H1 (cell line): ENCODE results near the gene TTF1. TPM values are rescaled to one million over a fixed set of nuclear protein-coding genes. Genes with fewer than 3 reads are reported as not detected.

Source experiments
- CTCF ChIA-PET: fragments of 300-600 bp; sonication (Branson Sonifier 250); formaldehyde crosslinking; loops from one replicate; lab custom pipeline; 2021; ENCODE audit not compliant: partially characterized antibody; lab: Charles Lee
- POLR2A ChIA-PET: fragments of 300-600 bp; sonication (Branson Sonifier 250); formaldehyde crosslinking; loops from one replicate; lab custom pipeline; 2021; ENCODE audit warnings: inconsistent platforms; ENCODE audit not compliant: partially characterized antibody; lab: Charles Lee
- DNase-seq, 2 experiments: peaks; one replicate each; pipeline versions ENCODE4 v3.0.0 to v3.0.0-alpha.2; 2010 to 2022; ENCODE audit warnings: low spot score in 2 of 2, low read depth in 1 of 2, mixed read lengths in 1 of 2
- FAIRE-seq: peaks from 2 replicates; lab custom pipeline; 2011; peaks lifted over from hg19 to GRCh38; lab: Jason Lieb, UNC
- H2AFZ ChIP-seq: 2 replicates; pipeline ENCODE4 v1.8.1; 2012; ENCODE audit warnings: low read length, inconsistent platforms
- H2AK5ac ChIP-seq: 2 replicates; pipeline ENCODE4 v1.6.1; 2013; ENCODE audit warnings: low read depth, low read length
- H2BK120ac ChIP-seq: replicated peaks from 2 replicates; pipeline ENCODE3; 2013; ENCODE audit warnings: low read depth, low read length, inconsistent platforms
- H2BK12ac ChIP-seq: 2 replicates; pipeline ENCODE4 v1.6.1; 2013; ENCODE audit warnings: low read depth, low read length
- H2BK15ac ChIP-seq: 2 replicates; pipeline ENCODE4 v1.6.1; 2013; ENCODE audit warnings: low read length
- H2BK20ac ChIP-seq: 2 replicates; pipeline ENCODE4 v1.6.1; 2013; ENCODE audit warnings: low read length
- H2BK5ac ChIP-seq: 2 replicates; pipeline ENCODE4 v1.6.1; 2013; ENCODE audit warnings: low read depth, low read length
- H3K14ac ChIP-seq: 2 replicates; pipeline ENCODE4 v1.6.1; 2013; ENCODE audit warnings: inconsistent platforms; ENCODE audit not compliant: insufficient read length
- H3K18ac ChIP-seq: 2 replicates; pipeline ENCODE4 v1.6.1; 2013; ENCODE audit warnings: low read length; ENCODE audit errors: extremely low read depth
- H3K23ac ChIP-seq: 2 replicates; pipeline ENCODE4 v1.6.1; 2013; ENCODE audit warnings: inconsistent platforms; ENCODE audit not compliant: insufficient read length
- H3K23me2 ChIP-seq: 2 replicates; pipeline ENCODE4 v1.6.1; 2013; ENCODE audit warnings: low read depth, low read length
- H3K27ac ChIP-seq: 2 replicates; pipeline ENCODE4 v1.6.1; 2011; ENCODE audit warnings: low read depth, low read length, inconsistent platforms
- H3K27me3 ChIP-seq, 4 experiments: replicated peaks in 1 of 4; 1 replicate in 1 of 4; 2 replicates in 3 of 4; pipeline versions ENCODE4 v1.6.1 to v1.8.1; 2011 to 2013; ENCODE audit warnings: low read length in 3 of 4, mild to moderate bottlenecking in 3 of 4, inconsistent platforms in 2 of 4, mixed read lengths in 2 of 4, moderate library complexity in 1 of 4; ENCODE audit not compliant: control insufficient read depth in 3 of 4, insufficient read depth in 3 of 4; ENCODE audit errors: extremely low read depth in 1 of 4
- H3K36me3 ChIP-seq, 4 experiments: 2 replicates each; pipeline versions ENCODE4 v1.6.1 to v1.8.1; 2011 to 2013; ENCODE audit warnings: mild to moderate bottlenecking in 4 of 4, low read length in 3 of 4, moderate library complexity in 2 of 4, control low read depth in 1 of 4, inconsistent platforms in 1 of 4; ENCODE audit not compliant: insufficient read depth in 4 of 4, control insufficient read depth in 2 of 4
- H3K4ac ChIP-seq: replicated peaks from 2 replicates; pipeline ENCODE3; 2013; ENCODE audit warnings: low read length, low read depth, mixed read lengths, inconsistent platforms; ENCODE audit not compliant: insufficient read length
- H3K4me1 ChIP-seq, 4 experiments: replicated peaks in 1 of 4; 1 replicate in 1 of 4; 2 replicates in 3 of 4; pipeline versions ENCODE4 v1.6.1 to v1.8.1; 2011 to 2013; ENCODE audit warnings: low read length in 3 of 4, inconsistent platforms in 2 of 4, mixed read lengths in 1 of 4; ENCODE audit not compliant: insufficient read depth in 4 of 4, control insufficient read depth in 3 of 4
- H3K4me2 ChIP-seq, 2 experiments: 2 replicates each; pipeline versions ENCODE4 v1.6.1 to v1.8.1; 2011 to 2013; ENCODE audit warnings: low read depth in 2 of 2, low read length in 2 of 2, control low read depth in 1 of 2, inconsistent platforms in 1 of 2, mild to moderate bottlenecking in 1 of 2; ENCODE audit not compliant: insufficient read depth in 1 of 2
- H3K4me3 ChIP-seq, 4 experiments: fragments of 200-600, 300-600 bp in 1 of 4; sonication (generic), shearing (Covaris generic), sonication (Bioruptor Twin) in 1 of 4; 2 replicates each; pipeline versions ENCODE4 v1.5.1 to v1.8.1; 2011 to 2016; ENCODE audit warnings: low read length in 4 of 4, low read depth in 3 of 4, control low read depth in 2 of 4, inconsistent platforms in 2 of 4, mild to moderate bottlenecking in 2 of 4, mixed read lengths in 1 of 4, moderate library complexity in 1 of 4; ENCODE audit not compliant: insufficient read depth in 2 of 4; ENCODE audit errors: extremely low read depth in 1 of 4
- H3K56ac ChIP-seq: replicated peaks from 2 replicates; pipeline ENCODE3; 2013; ENCODE audit warnings: low read depth, mild to moderate bottlenecking, mixed read lengths, low read length, inconsistent platforms; ENCODE audit not compliant: insufficient read length
- H3K79me1 ChIP-seq: 2 replicates; pipeline ENCODE4 v1.6.1; 2013; ENCODE audit warnings: low read depth, low read length, control low read depth
- H3K79me2 ChIP-seq, 2 experiments: 2 replicates each; pipeline versions ENCODE4 v1.6.1 to v1.8.1; 2012 to 2013; ENCODE audit warnings: low read length in 2 of 2, mild to moderate bottlenecking in 2 of 2, inconsistent platforms in 1 of 2; ENCODE audit not compliant: insufficient read depth in 2 of 2, control insufficient read depth in 1 of 2
- H3K9ac ChIP-seq, 4 experiments: replicated peaks in 1 of 4; 1 replicate in 1 of 4; 2 replicates in 3 of 4; pipeline versions ENCODE4 v1.6.1 to v1.8.1; 2011 to 2013; ENCODE audit warnings: low read depth in 3 of 4, low read length in 3 of 4, control low read depth in 2 of 4, mild to moderate bottlenecking in 2 of 4, moderate library complexity in 2 of 4, inconsistent platforms in 1 of 4; ENCODE audit errors: extremely low read depth in 1 of 4
- H3K9me3 ChIP-seq, 2 experiments: 2 replicates each; pipeline versions ENCODE4 v1.6.1 to v1.8.1; 2012 to 2013; ENCODE audit warnings: mild to moderate bottlenecking in 2 of 2, moderate library complexity in 2 of 2, control low read depth in 1 of 2, inconsistent platforms in 1 of 2, low read depth in 1 of 2, low read length in 1 of 2, mixed read lengths in 1 of 2; ENCODE audit not compliant: insufficient read depth in 2 of 2
- H4K20me1 ChIP-seq, 2 experiments: replicated peaks in 1 of 2; 2 replicates each; pipeline versions ENCODE3 to v1.8.1; 2011 to 2013; ENCODE audit warnings: inconsistent platforms in 2 of 2, low read length in 2 of 2, mild to moderate bottlenecking in 1 of 2; ENCODE audit not compliant: insufficient read depth in 2 of 2, control insufficient read depth in 1 of 2
- H4K5ac ChIP-seq: 2 replicates; pipeline ENCODE4 v1.6.1; 2013; ENCODE audit warnings: low read length, low read depth, mixed read lengths, inconsistent platforms; ENCODE audit not compliant: insufficient read length
- H4K8ac ChIP-seq: 2 replicates; pipeline ENCODE4 v1.8.0; 2013; ENCODE audit warnings: mild to moderate bottlenecking, moderate library complexity, low read length, inconsistent platforms; ENCODE audit not compliant: insufficient read depth; ENCODE audit errors: extremely low read depth
- H4K91ac ChIP-seq: replicated peaks from 2 replicates; pipeline ENCODE3; 2013; ENCODE audit warnings: low read length, mixed read lengths, inconsistent platforms; ENCODE audit not compliant: insufficient read length
- BACH1 ChIP-seq: IDR thresholded peaks from 2 replicates; pipeline ENCODE4 v1.6.1; 2012; ENCODE audit warnings: low read length, improper control_type of control experiment
- E2F6 ChIP-seq: IDR thresholded peaks from 2 replicates; pipeline ENCODE4 v1.6.1; 2012; ENCODE audit warnings: inconsistent platforms
- GTF2F1 ChIP-seq: IDR thresholded peaks from 2 replicates; pipeline ENCODE4 v1.6.1; 2012; ENCODE audit warnings: low read depth, low read length, improper control_type of control experiment, borderline replicate concordance
- HDAC6 ChIP-seq: IDR thresholded peaks from one replicate; pipeline ENCODE4 v1.7.1; 2012; ENCODE audit warnings: low read depth, mild to moderate bottlenecking, inconsistent platforms, low read length, moderate library complexity
- KDM5A ChIP-seq: fragments of 200-600 bp; IDR thresholded peaks from 2 replicates; pipeline ENCODE4 v1.7.1; 2012; ENCODE audit warnings: mild to moderate bottlenecking, low read length, inconsistent platforms, mixed read lengths
- POLR2A ChIP-seq, 2 experiments: IDR thresholded peaks; 1 replicate in 1 of 2; 2 replicates in 1 of 2; pipeline ENCODE4 v1.6.1; 2011; ENCODE audit warnings: low read depth in 2 of 2, low read length in 2 of 2, mild to moderate bottlenecking in 2 of 2; ENCODE audit errors: control extremely low read depth in 1 of 2
- RNF2 ChIP-seq: fragments of 200-900, 300-1000 bp; sonication (generic); IDR thresholded peaks from 2 replicates; pipeline ENCODE4 v1.7.1; 2016; ENCODE audit warnings: borderline replicate concordance, low read depth, mild to moderate bottlenecking, antibody characterized with exemption, low read length; ENCODE audit not compliant: poor library complexity, severe bottlenecking; ENCODE audit errors: missing control alignments
- SIN3A ChIP-seq, 2 experiments: IDR thresholded peaks in 1 of 2; conservative IDR thresholded peaks in 1 of 2; 2 replicates each; pipeline ENCODE4 v1.6.1; 2011 to 2012; ENCODE audit warnings: low read length in 2 of 2, improper control_type of control experiment in 1 of 2, low read depth in 1 of 2, mild to moderate bottlenecking in 1 of 2
- SIX5 ChIP-seq: IDR thresholded peaks from 2 replicates; pipeline ENCODE4 v1.6.1; 2011; ENCODE audit warnings: mild to moderate bottlenecking, low read depth, low read length
- YY1 ChIP-seq: IDR thresholded peaks from 2 replicates; pipeline ENCODE4 v1.6.1; 2011; ENCODE audit warnings: low read depth, mild to moderate bottlenecking, low read length
- WGBS, 2 experiments: shearing (Covaris generic) in 1 of 2; methylation state at CpG; one replicate each; pipeline versions ENCODE4 v1.1.6 to v1.1.7; 2013 to 2015; ENCODE audit warnings: low lambda C conversion rate in 2 of 2, mixed read lengths in 2 of 2, inconsistent platforms in 1 of 2, low coverage in 1 of 2, missing lambda C conversion rate in 1 of 2; ENCODE audit not compliant: insufficient replicate concordance in 2 of 2, insufficient coverage in 1 of 2, insufficient read length in 1 of 2; ENCODE audit errors: extremely low coverage in 1 of 2, missing lambda C conversion rate in 1 of 2; 5-methylcytosine and 5-hydroxymethylcytosine counted together
- polyA plus RNA-seq, 7 experiments: library from polyadenylated mRNA; depleted of rRNA in 3 of 7; stranded (reverse) in 5 of 7; unstranded in 2 of 7; fragments of >200 nt in 5 of 7; fragments of 200-250 nt in 2 of 7; gene quantifications; 1 replicate in 5 of 7; 2 replicates in 1 of 7; 4 replicates in 1 of 7; pipeline versions ENCODE4 v1.2.1 to v1.2.3, GENCODE V29; 2011 to 2013; ENCODE audit warnings: missing spikeins in 2 of 7, mixed read lengths in 2 of 7
- total RNA-seq: library from RNA; stranded (reverse); fragmentation: NEBNext Ultra II Directional; extraction: Animal tissue kit (Norgen Biotek cat#: 25700); gene quantifications from 2 replicates; pipeline ENCODE4 v1.2.1, GENCODE V29; 2021

The TTF1 gene
- total and polyA plus RNA-seq, 2 of the 8 experiments (the other 6 are each of a cell fraction or from before 2014, with no cell fraction given) = 7.8 to 22.2 TPM

- no peaks in the 10 kb centered on the region for H3K27me3 ChIP-seq
- H4K20me1 ChIP-seq = peaks cover 0 to 5% of the 10 kb centered on the region in 2 experiments
- peaks cover 10 to 32% of the 10 kb centered on the region in 2 experiments for H3K79me2 ChIP-seq
- peak within 1 kb of the TSS; percentile 71 to 94 for H3K4me2 ChIP-seq
- no peaks in the 10 kb centered on the region; a peak in 1 of 7 replicates for H3K4me1 ChIP-seq
- ChIA-PET CTCF (interaction anchor here (0.5 to 0.9 kb wide), 4 partner anchors 14 to 564 kb away, joined by 3 read pairs; no protein-coding TSS in a partner anchor), POLR2A (interaction anchor here (0.6 to 3.0 kb wide), 8 partner anchors 9 to 525 kb away, joined by 3 to 13 read pairs (median 4); partner anchors contain the start of genes DDX31 and GTF3C4)
- peak within 1 kb of the TSS; percentile 78 for H3K4ac ChIP-seq
- DNase-seq = peak; percentile 92 to 93
- H4K5ac ChIP-seq = peak within 1 kb of the TSS; percentile 87
- no peak within 1 kb of the TSS for H2AFZ ChIP-seq
- no peak within 1 kb of the TSS for H2BK12ac ChIP-seq
- H2AK5ac ChIP-seq = no peak within 1 kb of the TSS
- peak within 1 kb of the TSS; percentile 60; the same call in 1 of the 2 replicates for H3K18ac ChIP-seq
- no peak within 1 kb of the TSS for H3K14ac ChIP-seq
- H3K79me1 ChIP-seq = peaks cover 4% of the 10 kb centered on the region; the same call in 1 of the 2 replicates
- peak within 1 kb of the TSS; percentile 95 for H4K8ac ChIP-seq
- no peak within 1 kb of the TSS for H3K23ac ChIP-seq
- peak within 1 kb of the TSS; percentile 81; the same call in 1 of the 2 replicates for H3K27ac ChIP-seq
- H3K4me3 ChIP-seq = peak within 1 kb of the TSS; percentile 87 to 97 (median 90)
- 1% methylated on average over 59 of the region's 82 CpGs; no CpG with 5 or more reads in 1 of the 2 experiments for WGBS, 2 experiments
- peak within 1 kb of the TSS; percentile 98 for H4K91ac ChIP-seq
- no peak within 1 kb of the TSS for H2BK120ac ChIP-seq
- no peak within 1 kb of the TSS for H2BK15ac ChIP-seq
- peak within 1 kb of the TSS; percentile 90 to 99 (median 91) for H3K9ac ChIP-seq
- FAIRE-seq = no peak
- peaks cover 7 to 34% (median 22%) of the 10 kb centered on the region in 4 experiments; a peak in 7 of 8 replicates for H3K36me3 ChIP-seq
- H3K23me2 ChIP-seq = peaks cover 6% of the 10 kb centered on the region; the same call in 1 of the 2 replicates
- no peaks in the 10 kb centered on the region for H3K9me3 ChIP-seq
- H2BK5ac ChIP-seq = peak within 1 kb of the TSS; percentile 89
- no peak within 1 kb of the TSS for H2BK20ac ChIP-seq
- peak within 1 kb of the TSS; percentile 86 for H3K56ac ChIP-seq
- TF ChIP-seq GTF2F1 (peak; percentile 46; the same call in 1 of the 2 replicates), E2F6 (peak; percentile 22), HDAC6 (no peak), SIN3A (conservative IDR thresholded peaks at IDR 0.05 in 1 of 2, IDR thresholded peaks at IDR 0.05 in 1 of 2; ENCODE audit: low read depth in 1 of 2, low read length in 2 of 2) (peak in 1 of 2 experiments; percentile 72; a peak in 2 of 4 replicates), KDM5A (0 out of 2 replicates have a peak, but pooled peaks have one; percentile 24), YY1 (0 out of 2 replicates have a peak, but pooled peaks have one; percentile 5), POLR2A (IDR thresholded peaks at IDR 0.05; ENCODE audit: control extremely low read depth in 1 of 2, low read depth in 2 of 2, low read length in 2 of 2) (peak; percentile 90 to 92), RNF2 (no peak), SIX5 (no peak), BACH1 (0 out of 2 replicates have a peak, but pooled peaks have one; percentile 42)
Observed at GRCh38 chr9:132354637-132355355, 51.8 kb downstream of the TTF1 start, which contains the start of gene SETX. Gene SETX (minus strand): TSS chr9:132354986. CDS start chr9:132349428, 5,558 bp downstream.
